Hepatocyte (in vitro differentiated cells): ENCODE results near the gene WLS.

Experiments used
- CTCF ChIP-seq: fragments of 200-600 bp; sonication (generic); IDR thresholded peaks from 2 replicates; pipeline ENCODE4 v1.5.1; 2016; ENCODE audit warnings: antibody characterized with exemption, mild to moderate bottlenecking; ENCODE audit not compliant: poor library complexity
- EZH2 ChIP-seq: fragments of 200-600 bp; sonication (generic); IDR thresholded peaks from 2 replicates; pipeline ENCODE4 v1.6.1; 2016; ENCODE audit warnings: antibody characterized with exemption, mild to moderate bottlenecking, borderline replicate concordance
- EZH2phosphoT487 ChIP-seq: fragments of 200-600 bp; sonication (generic); IDR thresholded peaks from one replicate; pipeline ENCODE4 v1.6.1; 2018; ENCODE audit warnings: antibody characterized with exemption, mild to moderate bottlenecking, low read depth, moderate library complexity; ENCODE audit not compliant: unreplicated experiment, severe bottlenecking

GRCh38 chr1:68111519-68112436 lies 120.5 kb downstream of the WLS start:
- TF ChIP-seq CTCF: peak; percentile 77
- no peak for TF ChIP-seq EZH2phosphoT487
- no peak for TF ChIP-seq EZH2
